GM12878 (cell line): ENCODE data around the gene ZBTB24. TPM values are rescaled to one million over a fixed set of nuclear protein-coding genes. Genes with fewer than 3 reads are reported as not detected.

ENCODE experiments used
- ATAC-seq: fragments of 200-7000 bp; cut with Tn5 transposase; 3 replicates; pipeline ENCODE4 v1.9.1; 2020; ENCODE audit warnings: mild to moderate bottlenecking, moderate library complexity
- BruUV-seq: library from RNA; stranded (reverse); fragments of 400-500 nt; replicated peaks from 2 replicates; lab custom pipeline; 2021; lab: Mats Ljungman, UMichigan
- CTCF ChIA-PET: fragments of 300-600 bp; sonication (Branson Sonifier 250); formaldehyde crosslinking; extraction: SDS; loops from one replicate; lab custom pipeline; 2021; ENCODE audit warnings: inconsistent platforms; lab: Yijun Ruan, JAX
- POLR2A ChIA-PET: fragments of 350-600 bp; formaldehyde crosslinking; extraction: SDS; loops from one replicate; lab custom pipeline; 2021; ENCODE audit warnings: inconsistent platforms; lab: Charles Lee
- RAD21 ChIA-PET: fragments of 300-600 bp; sonication (Branson Sonifier 250); formaldehyde crosslinking; loops from one replicate; lab custom pipeline; 2023; ENCODE audit warnings: antibody characterized with exemption; ENCODE audit not compliant: unreplicated experiment; lab: Charles Lee
- SMC1A ChIA-PET: fragments of 300-600 bp; sonication (Branson Sonifier 250); formaldehyde crosslinking; loops from one replicate; lab custom pipeline; 2023; ENCODE audit not compliant: unreplicated experiment, uncharacterized antibody; lab: Charles Lee
- DNase-seq: peaks from one replicate; pipeline ENCODE4 v3.0.0-alpha.2; 2011; ENCODE audit warnings: low read depth, low spot score
- FAIRE-seq: peaks from 3 replicates; lab custom pipeline; 2011; peaks lifted over from hg19 to GRCh38; lab: Jason Lieb, UNC
- H2AFZ ChIP-seq: 2 replicates; pipeline ENCODE4 v1.6.0; 2011; ENCODE audit warnings: low read depth, low read length, control low read depth; ENCODE audit not compliant: control insufficient read depth
- H3K27ac ChIP-seq: 2 replicates; pipeline ENCODE4 v1.5.1; 2011; ENCODE audit warnings: control low read depth; ENCODE audit not compliant: control insufficient read depth, insufficient read depth
- H3K27me3 ChIP-seq, 2 experiments: replicated peaks in 1 of 2; 2 replicates each; pipeline versions ENCODE4 v1.6.0 to v1.6.1; 2011; ENCODE audit warnings: low read length in 1 of 2; ENCODE audit not compliant: control insufficient read depth in 2 of 2, insufficient read depth in 2 of 2
- H3K36me3 ChIP-seq, 2 experiments: 2 replicates each; pipeline ENCODE4 v1.5.1; 2011; ENCODE audit warnings: low read length in 1 of 2; ENCODE audit not compliant: control insufficient read depth in 2 of 2, insufficient read depth in 2 of 2
- H3K4me1 ChIP-seq: 2 replicates; pipeline ENCODE4 v1.6.1; 2011; ENCODE audit warnings: mild to moderate bottlenecking, low read length, moderate library complexity, mixed read lengths; ENCODE audit not compliant: control insufficient read depth, insufficient read depth
- H3K4me2 ChIP-seq: 2 replicates; pipeline ENCODE4 v1.6.0; 2011; ENCODE audit warnings: control low read depth; ENCODE audit not compliant: control insufficient read depth, insufficient read depth
- H3K4me3 ChIP-seq: fragments of 200-600 bp; sonication (generic); 2 replicates; pipeline ENCODE4 v1.5.1; 2016
- H3K79me2 ChIP-seq: 2 replicates; pipeline ENCODE4 v1.6.0; 2011; ENCODE audit warnings: low read length; ENCODE audit not compliant: control insufficient read depth, insufficient read depth
- H3K9ac ChIP-seq: 2 replicates; pipeline ENCODE4 v1.8.0; 2011; ENCODE audit warnings: low read length, control low read depth, mixed read lengths; ENCODE audit not compliant: control insufficient read depth, insufficient read depth
- H3K9me3 ChIP-seq: replicated peaks from 3 replicates; pipeline ENCODE4 v1.5.1; 2011; ENCODE audit warnings: mild to moderate bottlenecking, low read length; ENCODE audit not compliant: control insufficient read depth, insufficient read depth
- H4K20me1 ChIP-seq: 2 replicates; pipeline ENCODE4 v1.6.0; 2011; ENCODE audit not compliant: control insufficient read depth, insufficient read depth
- PAX5 ChIP-seq: IDR thresholded peaks from 2 replicates; pipeline ENCODE4 v1.6.1; 2011; ENCODE audit warnings: low read depth, low read length, borderline replicate concordance
- STAT3 ChIP-seq: IDR thresholded peaks from 2 replicates; pipeline ENCODE4 v1.6.1; 2011; ENCODE audit warnings: low read depth, low read length, improper control_type of control experiment
- ZBED1 ChIP-seq: IDR thresholded peaks from 2 replicates; pipeline ENCODE4 v1.6.1; 2016; ENCODE audit warnings: borderline replicate concordance
- ZNF274 ChIP-seq: IDR thresholded peaks from one replicate; pipeline ENCODE4 v1.8.0; 2011; ENCODE audit not compliant: insufficient read length, insufficient read depth
- ZZZ3 ChIP-seq: IDR thresholded peaks from 2 replicates; pipeline ENCODE4 v1.6.1; 2011; ENCODE audit warnings: low read depth; ENCODE audit not compliant: control insufficient read depth, insufficient read length
- WGBS: methylation state at CpG from one replicate; pipeline ENCODE4 v1.1.6; 2016; ENCODE audit warnings: low lambda C conversion rate; ENCODE audit not compliant: insufficient replicate concordance, insufficient coverage; ENCODE audit errors: missing lambda C conversion rate; 5-methylcytosine and 5-hydroxymethylcytosine counted together
- in situ Hi-C: fragments of 300-500 bp; cut with MboI; formaldehyde crosslinking; loops from 9 replicates; pipeline ENCODE4 v1.14.3; 2018; ENCODE audit warnings: mixed read lengths
- intact Hi-C: fragments of 100-400 bp; cut with micrococcal nuclease; formaldehyde crosslinking; loops from one replicate; pipeline ENCODE4 v1.14.2; 2022; ENCODE audit not compliant: unreplicated experiment
- polyA plus RNA-seq, 11 experiments: library from polyadenylated mRNA; depleted of rRNA in 4 of 11; unstranded in 6 of 11; stranded (reverse) in 5 of 11; fragments of >200 nt; fragmentation: Nextera tagmentation in 4 of 11; fragmentation: Illumina TruSeq in 1 of 11; extraction: Ambion mirVana in 4 of 11; extraction: Trizol in 1 of 11; gene quantifications; 1 replicate in 1 of 11; 2 replicates in 10 of 11; pipeline versions ENCODE4 v1.2.1 to v1.2.3, GENCODE V29; 2011 to 2016; ENCODE audit warnings: inconsistent platforms in 2 of 11, missing spikeins in 2 of 11, low read depth in 1 of 11
- total RNA-seq, 4 experiments: library from RNA; depleted of rRNA in 3 of 4; stranded (reverse); fragments of >200 nt in 3 of 4; fragmentation: Illumina TruSeq in 1 of 4; extraction: Trizol in 1 of 4; gene quantifications; 2 replicates each; pipeline versions ENCODE4 v1.2.1 to v1.2.3, GENCODE V29; 2013 to 2021
- TF ChIP-seq, protein P1 (sequence below), 3 experiments: IDR thresholded peaks in 2 of 3; conservative IDR thresholded peaks in 1 of 3; 2 replicates each; pipeline ENCODE4 v1.5.1; 2011; ENCODE audit warnings: low read depth in 3 of 3, low read length in 3 of 3, mild to moderate bottlenecking in 3 of 3, control low read depth in 2 of 3, moderate library complexity in 2 of 3, inconsistent platforms in 1 of 3, mixed read lengths in 1 of 3; ENCODE audit not compliant: control insufficient read depth in 2 of 3, insufficient read depth in 1 of 3; ENCODE audit errors: extremely low read depth in 1 of 3
- TF ChIP-seq, protein P2 (sequence below): IDR thresholded peaks from 2 replicates; pipeline ENCODE4 v1.6.1; 2011; ENCODE audit warnings: low read depth, mild to moderate bottlenecking, low read length, moderate library complexity, borderline replicate concordance; ENCODE audit errors: extremely low read depth

ZBTB24 gene
- total and polyA plus RNA-seq, 10 of the 15 experiments (the other 5 are each of a cell fraction or from before 2014, with no cell fraction given): 2.9 to 17.7 (median 8.5) TPM

DNA sequence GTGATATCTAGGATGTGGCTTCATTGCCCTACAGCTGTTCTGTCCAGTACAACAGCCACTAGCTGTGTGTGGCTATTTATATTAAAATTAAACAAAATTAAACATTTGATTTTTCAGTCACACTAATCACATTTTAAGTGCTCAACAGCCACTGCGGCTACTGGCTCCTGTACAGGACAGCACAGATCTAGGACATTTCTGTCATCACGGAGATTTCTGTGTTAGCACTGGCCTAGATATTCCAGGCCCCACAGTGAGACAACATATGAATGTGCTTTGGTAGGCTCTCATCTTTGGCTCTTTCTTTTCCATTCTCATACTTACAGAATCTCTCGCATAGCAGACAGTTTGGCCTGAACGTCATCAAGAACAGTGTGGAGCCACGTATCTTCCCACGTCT, 48.4 kb upstream of the ZBTB24 start (continued):
- TF ChIP-seq, protein P1, sequence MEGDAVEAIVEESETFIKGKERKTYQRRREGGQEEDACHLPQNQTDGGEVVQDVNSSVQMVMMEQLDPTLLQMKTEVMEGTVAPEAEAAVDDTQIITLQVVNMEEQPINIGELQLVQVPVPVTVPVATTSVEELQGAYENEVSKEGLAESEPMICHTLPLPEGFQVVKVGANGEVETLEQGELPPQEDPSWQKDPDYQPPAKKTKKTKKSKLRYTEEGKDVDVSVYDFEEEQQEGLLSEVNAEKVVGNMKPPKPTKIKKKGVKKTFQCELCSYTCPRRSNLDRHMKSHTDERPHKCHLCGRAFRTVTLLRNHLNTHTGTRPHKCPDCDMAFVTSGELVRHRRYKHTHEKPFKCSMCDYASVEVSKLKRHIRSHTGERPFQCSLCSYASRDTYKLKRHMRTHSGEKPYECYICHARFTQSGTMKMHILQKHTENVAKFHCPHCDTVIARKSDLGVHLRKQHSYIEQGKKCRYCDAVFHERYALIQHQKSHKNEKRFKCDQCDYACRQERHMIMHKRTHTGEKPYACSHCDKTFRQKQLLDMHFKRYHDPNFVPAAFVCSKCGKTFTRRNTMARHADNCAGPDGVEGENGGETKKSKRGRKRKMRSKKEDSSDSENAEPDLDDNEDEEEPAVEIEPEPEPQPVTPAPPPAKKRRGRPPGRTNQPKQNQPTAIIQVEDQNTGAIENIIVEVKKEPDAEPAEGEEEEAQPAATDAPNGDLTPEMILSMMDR (IDR thresholded peaks at IDR 0.05 in 2 of 3, conservative IDR thresholded peaks at IDR 0.05 in 1 of 3; ENCODE audit: control insufficient read depth in 2 of 3, extremely low read depth in 1 of 3, insufficient read depth in 1 of 3, low read depth in 3 of 3, low read length in 3 of 3): no peak
- no peak for TF ChIP-seq STAT3
- TF ChIP-seq ZZZ3: no peak
- TF ChIP-seq, protein P2, sequence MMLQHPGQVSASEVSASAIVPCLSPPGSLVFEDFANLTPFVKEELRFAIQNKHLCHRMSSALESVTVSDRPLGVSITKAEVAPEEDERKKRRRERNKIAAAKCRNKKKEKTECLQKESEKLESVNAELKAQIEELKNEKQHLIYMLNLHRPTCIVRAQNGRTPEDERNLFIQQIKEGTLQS: no peak
- no peak for TF ChIP-seq ZNF274
- TF ChIP-seq PAX5: no peak

GRCh38 chr6:109527989-109528388, 45.0 kb upstream of the ZBTB24 start:
- in situ Hi-C loops: loop anchor here (5.0 to 10.0 kb wide), 3 partner anchors 167 to 864 kb away; partner anchors contain the start of genes AK9 and FIG4
- ATAC-seq: peak; percentile 72
- no peaks in the 10 kb centered on the region for H3K4me1 ChIP-seq
- no peak overlapping the region for H3K27ac ChIP-seq
- RAD21 ChIA-PET: interaction anchor here (0.6 to 3.4 kb wide), 2 partner anchors 74 to 511 kb away, joined by 3 to 18 read pairs; no protein-coding TSS in a partner anchor
- no peaks in the 10 kb centered on the region for H3K79me2 ChIP-seq
- SMC1A ChIA-PET: interaction anchor here (0.5 to 2.0 kb wide), 7 partner anchors 12 to 655 kb away, joined by 3 to 7 read pairs (median 3); no protein-coding TSS in a partner anchor
- H4K20me1 ChIP-seq: no peaks in the 10 kb centered on the region
- no peak overlapping the region for H3K9ac ChIP-seq
- no peak overlapping the region for H3K4me3 ChIP-seq
- CTCF ChIA-PET: interaction anchor here (0.6 to 6.0 kb wide), 6 partner anchors 177 to 862 kb away, joined by 3 to 58 read pairs (median 3); no protein-coding TSS in a partner anchor
- DNase-seq: no peak
- POLR2A ChIA-PET: no interaction called here
- intact Hi-C loops: loop anchor here (1.0 to 2.0 kb wide), 4 partner anchors 167 to 863 kb away; no protein-coding TSS in a partner anchor
- no peak for TF ChIP-seq ZBED1
- TF ChIP-seq, protein P1 (IDR thresholded peaks at IDR 0.05 in 2 of 3, conservative IDR thresholded peaks at IDR 0.05 in 1 of 3; ENCODE audit: control insufficient read depth in 2 of 3, extremely low read depth in 1 of 3, insufficient read depth in 1 of 3, low read depth in 3 of 3, low read length in 3 of 3): peak in 2 of 3 experiments; percentile 20; a peak in 1 of 6 replicates
- H2AFZ ChIP-seq: no peak overlapping the region
- H3K36me3 ChIP-seq: no peaks in the 10 kb centered on the region
- FAIRE-seq: no peak
- no peaks in the 10 kb centered on the region for H3K9me3 ChIP-seq
- WGBS: 42% methylated on average over 3 of the region's 3 CpGs
- H3K4me2 ChIP-seq: no peak overlapping the region
- no TSS peak for BruUV-seq
- no peaks in the 10 kb centered on the region for H3K27me3 ChIP-seq
